ENCODE data around the gene NRXN3. TPM values are rescaled to one million over a fixed set of nuclear protein-coding genes. Genes with fewer than 3 reads are reported as not detected.

The NRXN3 gene
- total RNA-seq, 1 donor from 2014 or later: 5.9 TPM

- H3K4me3 Mint-ChIP-seq: no peak overlapping the region
- peaks cover 2% of the 10 kb centered on the region for H3K4me1 Mint-ChIP-seq
- no peaks in the 10 kb centered on the region for H3K9me3 Mint-ChIP-seq
- H3K27ac ChIP-seq: no peak overlapping the region
- TF ChIP-seq, protein P1, sequence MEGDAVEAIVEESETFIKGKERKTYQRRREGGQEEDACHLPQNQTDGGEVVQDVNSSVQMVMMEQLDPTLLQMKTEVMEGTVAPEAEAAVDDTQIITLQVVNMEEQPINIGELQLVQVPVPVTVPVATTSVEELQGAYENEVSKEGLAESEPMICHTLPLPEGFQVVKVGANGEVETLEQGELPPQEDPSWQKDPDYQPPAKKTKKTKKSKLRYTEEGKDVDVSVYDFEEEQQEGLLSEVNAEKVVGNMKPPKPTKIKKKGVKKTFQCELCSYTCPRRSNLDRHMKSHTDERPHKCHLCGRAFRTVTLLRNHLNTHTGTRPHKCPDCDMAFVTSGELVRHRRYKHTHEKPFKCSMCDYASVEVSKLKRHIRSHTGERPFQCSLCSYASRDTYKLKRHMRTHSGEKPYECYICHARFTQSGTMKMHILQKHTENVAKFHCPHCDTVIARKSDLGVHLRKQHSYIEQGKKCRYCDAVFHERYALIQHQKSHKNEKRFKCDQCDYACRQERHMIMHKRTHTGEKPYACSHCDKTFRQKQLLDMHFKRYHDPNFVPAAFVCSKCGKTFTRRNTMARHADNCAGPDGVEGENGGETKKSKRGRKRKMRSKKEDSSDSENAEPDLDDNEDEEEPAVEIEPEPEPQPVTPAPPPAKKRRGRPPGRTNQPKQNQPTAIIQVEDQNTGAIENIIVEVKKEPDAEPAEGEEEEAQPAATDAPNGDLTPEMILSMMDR (IDR thresholded peaks at IDR 0.05): peak; percentile 98
- TF ChIP-seq EZH2phosphoT487 (IDR thresholded peaks at IDR 0.05): no peak
- DNase-seq (ENCODE audit: low spot score): peak; percentile 79
- no peak overlapping the region for H3K9ac ChIP-seq
- H3K36me3 Mint-ChIP-seq: no peaks in the 10 kb centered on the region
- H3K27me3 ChIP-seq: no peaks in the 10 kb centered on the region
- peak overlapping the region; percentile 98 for H2AFZ ChIP-seq (replicated peaks)
- no peaks in the 10 kb centered on the region for H3K27me3 Mint-ChIP-seq (ENCODE audit: insufficient read depth, low read depth)
- peaks cover 14% of the 10 kb centered on the region for H3K4me1 ChIP-seq
- peaks cover 3% of the 10 kb centered on the region for H3F3A ChIP-seq (ENCODE audit: low read depth)
- no peak overlapping the region for H3K4me3 ChIP-seq
- no peak overlapping the region for H3K27ac Mint-ChIP-seq
- H3K79me2 ChIP-seq (ENCODE audit: low read depth): no peaks in the 10 kb centered on the region
- H3K4me2 ChIP-seq: peak overlapping the region; percentile 27
- no peaks in the 10 kb centered on the region for H3K9me3 ChIP-seq (ENCODE audit: low read depth)
- H4K20me1 ChIP-seq (ENCODE audit: low read depth): no peaks in the 10 kb centered on the region
- no peaks in the 10 kb centered on the region for H3K36me3 ChIP-seq
Measured at GRCh38 chr14:78902010-78902623, 731.9 kb downstream of the NRXN3 start.

- no peak overlapping the region for H3K4me3 ChIP-seq
- H3K9me3 ChIP-seq (ENCODE audit: low read depth): no peaks in the 10 kb centered on the region
- H3K4me2 ChIP-seq: no peak overlapping the region
- Mint-ChIP-seq H3K9me3 (no peaks in the 10 kb centered on the region), H3K27ac (no peak overlapping the region), H3K4me1 (peaks cover 2% of the 10 kb centered on the region), H3K36me3 (no peaks in the 10 kb centered on the region), H3K4me3 (no peak overlapping the region), H3K27me3 (ENCODE audit: insufficient read depth, low read depth) (no peaks in the 10 kb centered on the region)
- peaks cover 9% of the 10 kb centered on the region for H3K4me1 ChIP-seq
- no peaks in the 10 kb centered on the region for H3K36me3 ChIP-seq
- no peak overlapping the region for H2AFZ ChIP-seq (replicated peaks)
- H4K20me1 ChIP-seq (ENCODE audit: low read depth): no peaks in the 10 kb centered on the region
- no peak for TF ChIP-seq EZH2phosphoT487 (IDR thresholded peaks at IDR 0.05)
- TF ChIP-seq, protein P1 (IDR thresholded peaks at IDR 0.05): peak; percentile 26
- H3K27me3 ChIP-seq: no peaks in the 10 kb centered on the region
- H3K79me2 ChIP-seq (ENCODE audit: low read depth): no peaks in the 10 kb centered on the region
- no peak overlapping the region for H3K27ac ChIP-seq
- H3F3A ChIP-seq (ENCODE audit: low read depth): peaks cover 3% of the 10 kb centered on the region
- no peak overlapping the region for H3K9ac ChIP-seq
- DNase-seq (ENCODE audit: low spot score): no peak
Measured at GRCh38 chr14:78904094-78904493, 733.9 kb downstream of the NRXN3 start.

DNA sequence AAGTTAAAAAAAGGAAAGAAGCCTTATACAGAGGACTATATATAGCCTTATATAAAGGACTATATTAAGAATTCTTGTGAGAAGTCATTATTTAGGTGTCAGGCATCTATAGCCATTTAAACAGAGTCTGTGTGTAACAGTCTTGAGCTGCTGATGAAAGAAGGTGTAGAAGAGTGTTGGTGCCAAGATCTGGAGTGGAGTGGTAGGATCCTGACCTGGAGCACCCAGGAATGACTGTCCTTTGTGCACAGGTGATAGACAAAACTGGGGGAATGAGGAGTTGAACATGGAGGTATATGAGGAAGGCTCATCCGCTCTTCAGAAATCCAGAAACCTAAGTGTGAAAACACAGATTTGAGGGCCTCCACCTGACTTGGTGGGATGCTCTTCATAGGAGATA, 747.3 kb downstream of the NRXN3 start:
- Mint-ChIP-seq H3K9me3 (no peaks in the 10 kb centered on the region), H3K36me3 (no peaks in the 10 kb centered on the region), H3K27ac (no peak overlapping the region), H3K4me1 (no peaks in the 10 kb centered on the region), H3K4me3 (no peak overlapping the region), H3K27me3 (ENCODE audit: insufficient read depth, low read depth) (no peaks in the 10 kb centered on the region)
- H3K27ac ChIP-seq: no peak overlapping the region
- H3K9ac ChIP-seq: no peak overlapping the region
- H3K27me3 ChIP-seq: no peaks in the 10 kb centered on the region
- no peaks in the 10 kb centered on the region for H3K9me3 ChIP-seq (ENCODE audit: low read depth)
- no peaks in the 10 kb centered on the region for H3K79me2 ChIP-seq (ENCODE audit: low read depth)
- TF ChIP-seq EZH2 (IDR thresholded peaks at IDR 0.05) (no peak), EZH2phosphoT487 (IDR thresholded peaks at IDR 0.05) (no peak)
- no peak overlapping the region for H3K4me3 ChIP-seq
- no peaks in the 10 kb centered on the region for H3K4me1 ChIP-seq
- H3F3A ChIP-seq (ENCODE audit: low read depth): no peaks in the 10 kb centered on the region
- no peaks in the 10 kb centered on the region for H3K36me3 ChIP-seq
- H3K4me2 ChIP-seq: no peak overlapping the region
- no peak overlapping the region for H2AFZ ChIP-seq (replicated peaks)
- H4K20me1 ChIP-seq (ENCODE audit: low read depth): no peaks in the 10 kb centered on the region
- DNase-seq (ENCODE audit: low spot score): no peak

GRCh38 chr14:78921856-78922255, 751.7 kb downstream of the NRXN3 start:
- H3K27ac Mint-ChIP-seq: no peak overlapping the region
- no peaks in the 10 kb centered on the region for H3K27me3 Mint-ChIP-seq (ENCODE audit: insufficient read depth, low read depth)
- Histone ChIP-seq H2AFZ (replicated peaks) (no peak overlapping the region), H3K36me3 (no peaks in the 10 kb centered on the region), H3K4me1 (no peaks in the 10 kb centered on the region), H4K20me1 (ENCODE audit: low read depth) (no peaks in the 10 kb centered on the region), H3K79me2 (ENCODE audit: low read depth) (no peaks in the 10 kb centered on the region), H3K9ac (no peak overlapping the region), H3K27me3 (no peaks in the 10 kb centered on the region), H3F3A (ENCODE audit: low read depth) (no peaks in the 10 kb centered on the region), H3K9me3 (ENCODE audit: low read depth) (no peaks in the 10 kb centered on the region), H3K27ac (no peak overlapping the region), H3K4me2 (no peak overlapping the region), H3K4me3 (no peak overlapping the region)
- no peaks in the 10 kb centered on the region for H3K9me3 Mint-ChIP-seq
- no peaks in the 10 kb centered on the region for H3K4me1 Mint-ChIP-seq
- no peaks in the 10 kb centered on the region for H3K36me3 Mint-ChIP-seq
- H3K4me3 Mint-ChIP-seq: no peak overlapping the region
- TF ChIP-seq EZH2phosphoT487 (IDR thresholded peaks at IDR 0.05) (no peak), EZH2 (IDR thresholded peaks at IDR 0.05) (no peak)
- TF ChIP-seq, protein P1 (IDR thresholded peaks at IDR 0.05): no peak
- no peak for DNase-seq (ENCODE audit: low spot score)
